ENCODE data around the gene MSH3.
"Not testable (repeated sequence)": the region's sequence is repeated elsewhere in the genome, so short reads cannot be mapped to it uniquely, and the experiment has no call there.

Gene MSH3

GRCh38 chr5:80781356-80781755, 126.9 kb downstream of the MSH3 start:
- no peak for TF ChIP-seq CTCF (IDR thresholded peaks at IDR 0.05; ENCODE audit: extremely low read depth, insufficient read depth, missing control alignments)
- in situ Hi-C loops (cut with MboI; ENCODE audit: low pct_unique_long_range_greater_than_20kb, low sequenced_read_pairs, unreplicated experiment), result no loop called here
- no peak for DNase-seq (ENCODE audit: low spot score)

GRCh38 chr5:80782626-80783025, 128.2 kb downstream of the MSH3 start:
- in situ Hi-C loops (cut with MboI; ENCODE audit: low pct_unique_long_range_greater_than_20kb, low sequenced_read_pairs, unreplicated experiment), result no loop called here
- no peak for DNase-seq (ENCODE audit: low spot score)
- TF ChIP-seq CTCF (IDR thresholded peaks at IDR 0.05; ENCODE audit: extremely low read depth, insufficient read depth, missing control alignments), result no peak

- in situ Hi-C loops (cut with MboI; ENCODE audit: low pct_unique_long_range_greater_than_20kb, low sequenced_read_pairs, unreplicated experiment); DNase-seq (ENCODE audit: low spot score): not testable (repeated sequence)
These were observed 129.3 kb downstream of the MSH3 start for GRCh38 chr5:80783751-80784150.

GRCh38 chr5:80784451-80784850, 130.0 kb downstream of the MSH3 start:
- in situ Hi-C loops (cut with MboI; ENCODE audit: low pct_unique_long_range_greater_than_20kb, low sequenced_read_pairs, unreplicated experiment), result no loop called here
- TF ChIP-seq CTCF (IDR thresholded peaks at IDR 0.05; ENCODE audit: extremely low read depth, insufficient read depth, missing control alignments), result no peak
- DNase-seq (ENCODE audit: low spot score), result no peak

GRCh38 chr5:80789319-80790016, 135.0 kb downstream of the MSH3 start:
- DNase-seq (ENCODE audit: low spot score); in situ Hi-C loops (cut with MboI; ENCODE audit: low pct_unique_long_range_greater_than_20kb, low sequenced_read_pairs, unreplicated experiment): not testable (repeated sequence)

- in situ Hi-C loops (cut with MboI; ENCODE audit: low pct_unique_long_range_greater_than_20kb, low sequenced_read_pairs, unreplicated experiment), result no loop called here
- DNase-seq (ENCODE audit: low spot score), result no peak
- TF ChIP-seq CTCF (IDR thresholded peaks at IDR 0.05; ENCODE audit: extremely low read depth, insufficient read depth, missing control alignments), result no peak
These were observed 136.2 kb downstream of the MSH3 start for GRCh38 chr5:80790698-80791097.

GRCh38 chr5:80793354-80793753, 138.9 kb downstream of the MSH3 start:
- in situ Hi-C loops (cut with MboI; ENCODE audit: low pct_unique_long_range_greater_than_20kb, low sequenced_read_pairs, unreplicated experiment), result no loop called here
- TF ChIP-seq CTCF (IDR thresholded peaks at IDR 0.05; ENCODE audit: extremely low read depth, insufficient read depth, missing control alignments), result no peak
- no peak for DNase-seq (ENCODE audit: low spot score)

GRCh38 chr5:80796846-80797245, 142.4 kb downstream of the MSH3 start:
- DNase-seq (ENCODE audit: low spot score), result no peak
- in situ Hi-C loops (cut with MboI; ENCODE audit: low pct_unique_long_range_greater_than_20kb, low sequenced_read_pairs, unreplicated experiment), result no loop called here
- no peak for TF ChIP-seq CTCF (IDR thresholded peaks at IDR 0.05; ENCODE audit: extremely low read depth, insufficient read depth, missing control alignments)
